ENCODE data around the gene RGL2.
"Not testable (repeated sequence)": the region's sequence is repeated elsewhere in the genome, so short reads cannot be mapped to it uniquely, and the experiment has no call there.

Gene RGL2

GRCh38 chr6:33264015-33264414 is 34.7 kb downstream of the RGL2 start:
- no peak overlapping the region for H3K4me3 ChIP-seq (ENCODE audit: control insufficient read depth, low read depth, low read length)
- DNase-seq (ENCODE audit: low read depth): no peak
- TF ChIP-seq CTCF (IDR thresholded peaks at IDR 0.05; ENCODE audit: control insufficient read depth, insufficient read depth, low read depth, low read length, missing control alignments): no peak

- DNase-seq (ENCODE audit: low read depth); H3K4me3 ChIP-seq (ENCODE audit: control insufficient read depth, low read depth, low read length): not testable (repeated sequence)
Observed at GRCh38 chr6:33262490-33262889, 36.3 kb downstream of the RGL2 start.

- H3K4me3 ChIP-seq (ENCODE audit: control insufficient read depth, low read depth, low read length): no peak overlapping the region
- TF ChIP-seq CTCF (IDR thresholded peaks at IDR 0.05; ENCODE audit: control insufficient read depth, insufficient read depth, low read depth, low read length, missing control alignments): no peak
- no peak for DNase-seq (ENCODE audit: low read depth)
Observed at GRCh38 chr6:33259032-33259431, 39.7 kb downstream of the RGL2 start.

- no peak for DNase-seq (ENCODE audit: low read depth)
- no peak for TF ChIP-seq CTCF (IDR thresholded peaks at IDR 0.05; ENCODE audit: control insufficient read depth, insufficient read depth, low read depth, low read length, missing control alignments)
- H3K4me3 ChIP-seq (ENCODE audit: control insufficient read depth, low read depth, low read length): no peak overlapping the region
Observed at GRCh38 chr6:33254591-33254990, 44.2 kb downstream of the RGL2 start.

- no peak for TF ChIP-seq CTCF (IDR thresholded peaks at IDR 0.05; ENCODE audit: control insufficient read depth, insufficient read depth, low read depth, low read length, missing control alignments)
- H3K4me3 ChIP-seq (ENCODE audit: control insufficient read depth, low read depth, low read length): no peak overlapping the region
- no peak for DNase-seq (ENCODE audit: low read depth)
Observed at GRCh38 chr6:33252759-33253158, 46.0 kb downstream of the RGL2 start.

GRCh38 chr6:33251395-33252012 is 47.2 kb downstream of the RGL2 start:
- DNase-seq (ENCODE audit: low read depth): no peak
- TF ChIP-seq CTCF (IDR thresholded peaks at IDR 0.05; ENCODE audit: control insufficient read depth, insufficient read depth, low read depth, low read length, missing control alignments): no peak
- H3K4me3 ChIP-seq (ENCODE audit: control insufficient read depth, low read depth, low read length): no peak overlapping the region

- no peak overlapping the region for H3K4me3 ChIP-seq (ENCODE audit: control insufficient read depth, low read depth, low read length)
- no peak for DNase-seq (ENCODE audit: low read depth)
Observed at GRCh38 chr6:33250731-33251130, 48.0 kb downstream of the RGL2 start.

More at GRCh38 chr6:33250731-33251130, 48.0 kb downstream of the RGL2 start:
- no peak for TF ChIP-seq CTCF (IDR thresholded peaks at IDR 0.05; ENCODE audit: control insufficient read depth, insufficient read depth, low read depth, low read length, missing control alignments)

Data from AG09309 (cell line).